HPDE6-E6E7 (cell line): ENCODE data around the gene CDKL1.
"Not testable (repeated sequence)": the region's sequence is repeated elsewhere in the genome, so short reads cannot be mapped to it uniquely, and the experiment has no call there.

Source experiments
- DNase-seq: peaks from one replicate; pipeline ENCODE4 v3.0.0; 2011; ENCODE audit warnings: missing footprints; ENCODE audit errors: extremely low spot score

CDKL1 gene

GRCh38 chr14:50388256-50388931 lies 8.3 kb downstream of the CDKL1 start:
- DNase-seq = no peak

- DNase-seq = no peak
These were observed 9.1 kb downstream of the CDKL1 start for GRCh38 chr14:50387548-50387947.

GRCh38 chr14:50383618-50384225 lies 13.0 kb downstream of the CDKL1 start:
- DNase-seq = no peak

- DNase-seq = no peak
These were observed 14.8 kb downstream of the CDKL1 start for GRCh38 chr14:50381823-50382287.

GRCh38 chr14:50381008-50381407 lies 15.7 kb downstream of the CDKL1 start:
- DNase-seq = no peak

- DNase-seq = no peak
These were observed 16.2 kb downstream of the CDKL1 start for GRCh38 chr14:50380455-50380854.

GRCh38 chr14:50379563-50379962 lies 17.1 kb downstream of the CDKL1 start:
- no peak for DNase-seq

GRCh38 chr14:50377550-50378085 lies 19.1 kb downstream of the CDKL1 start:
- DNase-seq = no peak

- no peak for DNase-seq
These were observed 20.9 kb downstream of the CDKL1 start for GRCh38 chr14:50375760-50376159.

- DNase-seq = no peak
These were observed 22.7 kb downstream of the CDKL1 start for GRCh38 chr14:50373959-50374358.

- no peak for DNase-seq
These were observed 25.1 kb downstream of the CDKL1 start for GRCh38 chr14:50371546-50371945.

- DNase-seq = no peak
These were observed 30.1 kb downstream of the CDKL1 start for GRCh38 chr14:50366589-50366988.

- DNase-seq = no peak
These were observed 30.6 kb downstream of the CDKL1 start for GRCh38 chr14:50366115-50366514.

- not testable (repeated sequence) for DNase-seq
These were observed 31.1 kb downstream of the CDKL1 start for GRCh38 chr14:50365572-50365971.

- DNase-seq = no peak
These were observed 31.9 kb downstream of the CDKL1 start for GRCh38 chr14:50364792-50365191.

- DNase-seq = no peak
These were observed 33.0 kb downstream of the CDKL1 start for GRCh38 chr14:50363714-50364111.

- DNase-seq = no peak
These were observed 33.6 kb downstream of the CDKL1 start for GRCh38 chr14:50362764-50363713.

GRCh38 chr14:50361473-50362403 lies 34.9 kb downstream of the CDKL1 start:
- DNase-seq = not testable (repeated sequence)

- DNase-seq = peak; percentile 70
These were observed 35.8 kb downstream of the CDKL1 start for GRCh38 chr14:50360851-50361250.

- no peak for DNase-seq
These were observed 36.6 kb downstream of the CDKL1 start for GRCh38 chr14:50360093-50360492.

GRCh38 chr14:50359631-50360030 lies 37.0 kb downstream of the CDKL1 start:
- DNase-seq = no peak
